Stimulated activated CD8-positive, alpha-beta memory T cell treated with anti-CD3 and anti-CD28 coated beads, Interleukin-4, amount 100 ng/mL, for 24 hours (primary cell): Measurements from ENCODE around the gene HDAC4.

Experiments
- DNase-seq: peaks from one replicate; pipeline ENCODE4 v3.0.0-alpha.2; 2020; ENCODE audit warnings: low read depth

HDAC4 gene

GRCh38 chr2:239122421-239123110 is 278.3 kb downstream of the HDAC4 start:
- DNase-seq: no peak

- no peak for DNase-seq
These were observed 279.2 kb downstream of the HDAC4 start for GRCh38 chr2:239121600-239122012.

GRCh38 chr2:239120664-239121063 is 280.2 kb downstream of the HDAC4 start:
- DNase-seq: no peak

GRCh38 chr2:239119346-239120126 is 281.3 kb downstream of the HDAC4 start:
- no peak for DNase-seq

GRCh38 chr2:239118675-239119211 is 282.1 kb downstream of the HDAC4 start:
- DNase-seq: no peak

GRCh38 chr2:239118264-239118663 is 282.6 kb downstream of the HDAC4 start:
- no peak for DNase-seq

GRCh38 chr2:239117831-239118230 is 283.0 kb downstream of the HDAC4 start:
- DNase-seq: no peak

- DNase-seq: no peak
These were observed 284.2 kb downstream of the HDAC4 start for GRCh38 chr2:239116456-239117246.

GRCh38 chr2:239115616-239116015 is 285.2 kb downstream of the HDAC4 start:
- DNase-seq: no peak

GRCh38 chr2:239114616-239115265 is 286.1 kb downstream of the HDAC4 start:
- no peak for DNase-seq

GRCh38 chr2:239114119-239114581 is 286.7 kb downstream of the HDAC4 start:
- DNase-seq: no peak

- DNase-seq: no peak
These were observed 287.2 kb downstream of the HDAC4 start for GRCh38 chr2:239113615-239114014.

- no peak for DNase-seq
These were observed 287.6 kb downstream of the HDAC4 start for GRCh38 chr2:239113171-239113570.

GRCh38 chr2:239112127-239112774 is 288.6 kb downstream of the HDAC4 start:
- DNase-seq: no peak

- DNase-seq: no peak
These were observed 289.3 kb downstream of the HDAC4 start for GRCh38 chr2:239111401-239112100.

- DNase-seq: no peak
These were observed 290.2 kb downstream of the HDAC4 start for GRCh38 chr2:239110595-239111048.

GRCh38 chr2:239109928-239110545 is 290.8 kb downstream of the HDAC4 start:
- DNase-seq: no peak

- DNase-seq: no peak
These were observed 291.5 kb downstream of the HDAC4 start for GRCh38 chr2:239109041-239109927.

- DNase-seq: no peak
These were observed 292.4 kb downstream of the HDAC4 start for GRCh38 chr2:239108459-239108858.
